ENCODE results near the gene TMEM253. TPM values are rescaled to one million over a fixed set of nuclear protein-coding genes. Genes with fewer than 3 reads are reported as not detected.

The TMEM253 gene
- total RNA-seq, 2 donors from 2014 or later = 0.40 to 0.49 TPM

- no peaks in the 10 kb centered on the region for H3K9me3 Mint-ChIP-seq
- no peak for DNase-seq
- H3K27me3 Mint-ChIP-seq (ENCODE audit: insufficient read depth) = no peaks in the 10 kb centered on the region
- Histone ChIP-seq H3K36me3 (ENCODE audit: control insufficient read depth, insufficient read depth, low read length) (no peaks in the 10 kb centered on the region), H3K27me3 (ENCODE audit: control insufficient read depth, insufficient read depth, low read length, poor library complexity, severe bottlenecking) (no peaks in the 10 kb centered on the region), H3K9ac (ENCODE audit: extremely low read depth, low read length, poor library complexity, severe bottlenecking) (no peak overlapping the region), H3K9me3 (ENCODE audit: control insufficient read depth, low read length) (no peaks in the 10 kb centered on the region), H3K4me1 (ENCODE audit: control insufficient read depth, insufficient read depth, low read length) (peaks cover 2% of the 10 kb centered on the region), H3K27ac (ENCODE audit: low read depth, low read length) (no peak overlapping the region), H3K4me3 (ENCODE audit: low read length) (no peak overlapping the region)
- H3K27ac Mint-ChIP-seq = no peak overlapping the region
- 97 to 100% methylated on average over 1 to 3 of the region's 4 CpGs for WGBS, 2 experiments (ENCODE audit: insufficient coverage in 1 of 2, insufficient read length in 1 of 2)
- TF ChIP-seq CTCF (conservative IDR thresholded peaks at IDR 0.05) = no peak
- H3K36me3 Mint-ChIP-seq (ENCODE audit: low read depth) = no peaks in the 10 kb centered on the region
- H3K4me1 Mint-ChIP-seq = peaks cover 12% of the 10 kb centered on the region
- no peak overlapping the region for H3K4me3 Mint-ChIP-seq
These were observed 46.1 kb upstream of the TMEM253 start for GRCh38 chr14:21054768-21055145.

GRCh38 chr14:21055432-21056117, 45.3 kb upstream of the TMEM253 start:
- 57 to 71% methylated on average over 3 to 5 of the region's 5 CpGs for WGBS, 2 experiments (ENCODE audit: insufficient coverage in 1 of 2, insufficient read length in 1 of 2)
- Histone ChIP-seq H3K36me3 (ENCODE audit: control insufficient read depth, insufficient read depth, low read length) (no peaks in the 10 kb centered on the region), H3K4me3 (ENCODE audit: low read length) (no peak overlapping the region), H3K27me3 (ENCODE audit: control insufficient read depth, insufficient read depth, low read length, poor library complexity, severe bottlenecking) (no peaks in the 10 kb centered on the region), H3K9ac (ENCODE audit: extremely low read depth, low read length, poor library complexity, severe bottlenecking) (no peak overlapping the region), H3K27ac (ENCODE audit: low read depth, low read length) (no peak overlapping the region), H3K4me1 (ENCODE audit: control insufficient read depth, insufficient read depth, low read length) (peaks cover 2% of the 10 kb centered on the region), H3K9me3 (ENCODE audit: control insufficient read depth, low read length) (no peaks in the 10 kb centered on the region)
- Mint-ChIP-seq H3K27me3 (ENCODE audit: insufficient read depth) (no peaks in the 10 kb centered on the region), H3K4me3 (no peak overlapping the region), H3K27ac (no peak overlapping the region), H3K36me3 (ENCODE audit: low read depth) (no peaks in the 10 kb centered on the region), H3K9me3 (no peaks in the 10 kb centered on the region), H3K4me1 (peaks cover 13% of the 10 kb centered on the region)
- no peak for TF ChIP-seq CTCF (conservative IDR thresholded peaks at IDR 0.05)
- DNase-seq = no peak

- Histone ChIP-seq H3K4me3 (ENCODE audit: low read length) (no peak overlapping the region), H3K27me3 (ENCODE audit: control insufficient read depth, insufficient read depth, low read length, poor library complexity, severe bottlenecking) (no peaks in the 10 kb centered on the region), H3K27ac (ENCODE audit: low read depth, low read length) (no peak overlapping the region), H3K4me1 (ENCODE audit: control insufficient read depth, insufficient read depth, low read length) (peaks cover 2% of the 10 kb centered on the region), H3K9me3 (ENCODE audit: control insufficient read depth, low read length) (no peaks in the 10 kb centered on the region), H3K36me3 (ENCODE audit: control insufficient read depth, insufficient read depth, low read length) (no peaks in the 10 kb centered on the region), H3K9ac (ENCODE audit: extremely low read depth, low read length, poor library complexity, severe bottlenecking) (no peak overlapping the region)
- no peak overlapping the region for H3K27ac Mint-ChIP-seq
- no peaks in the 10 kb centered on the region for H3K36me3 Mint-ChIP-seq (ENCODE audit: low read depth)
- H3K4me1 Mint-ChIP-seq = peaks cover 18% of the 10 kb centered on the region
- H3K4me3 Mint-ChIP-seq = no peak overlapping the region
- H3K9me3 Mint-ChIP-seq = no peaks in the 10 kb centered on the region
- DNase-seq = no peak
- no peaks in the 10 kb centered on the region for H3K27me3 Mint-ChIP-seq (ENCODE audit: insufficient read depth)
- TF ChIP-seq CTCF (conservative IDR thresholded peaks at IDR 0.05) = no peak
- 93 to 94% methylated on average over 6 to 10 of the region's 10 CpGs for WGBS, 2 experiments (ENCODE audit: insufficient coverage in 1 of 2, insufficient read length in 1 of 2)
These were observed 44.2 kb upstream of the TMEM253 start for GRCh38 chr14:21056520-21057163.

Data from endodermal cell (in vitro differentiated cells).